GM18907 (cell line): ENCODE results near the gene ADRA2A.

ENCODE experiments used
- ATAC-seq: cut with Tn5 transposase; IDR thresholded peaks from one replicate; pipeline ENCODE4 v1.9.1; 2021; ENCODE audit warnings: mild to moderate bottlenecking, moderate library complexity; ENCODE audit not compliant: unreplicated experiment

The ADRA2A gene

DNA sequence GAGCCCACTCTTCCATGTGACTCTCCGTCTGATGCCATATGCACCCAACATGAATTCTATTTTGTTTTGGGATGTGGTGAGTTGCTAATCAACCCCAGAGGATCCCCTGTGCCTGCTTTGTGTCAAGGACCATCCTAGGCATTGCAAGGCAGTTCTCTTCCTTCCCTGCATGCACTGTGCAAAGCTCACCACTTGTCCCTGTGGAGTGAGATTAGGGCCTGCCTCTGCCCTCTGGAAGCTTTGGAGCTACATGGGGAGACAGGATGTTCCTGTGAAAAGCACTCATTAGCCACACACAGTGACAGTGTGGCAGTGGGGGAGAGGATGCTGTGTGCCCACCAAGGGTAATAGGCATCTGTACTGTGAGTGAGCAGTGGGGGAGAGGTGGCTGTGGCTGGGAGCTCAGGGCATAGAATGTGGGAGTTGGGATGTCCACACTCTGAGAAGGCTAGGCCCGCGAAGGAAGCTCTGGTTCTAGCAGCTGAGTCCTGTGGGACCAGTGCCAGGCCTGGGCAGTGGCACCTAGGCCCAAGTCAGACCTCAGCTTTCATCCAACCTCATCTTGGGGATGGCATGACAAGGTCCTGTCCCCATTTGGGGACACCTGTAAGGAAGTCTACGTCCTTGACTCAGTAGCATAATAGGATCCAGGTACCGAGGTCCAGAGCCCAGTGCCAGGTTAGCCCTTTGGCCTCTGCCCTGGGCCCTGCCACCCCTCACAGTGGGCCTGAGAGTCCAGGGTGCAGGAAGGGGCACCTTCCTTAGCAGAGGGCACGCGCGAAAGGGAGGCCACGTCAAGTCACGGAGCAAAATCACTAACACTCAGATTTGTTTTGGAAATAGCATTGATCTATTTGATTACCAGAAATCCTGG, 6.6 kb downstream of the ADRA2A start:
- ATAC-seq: no peak

DNA sequence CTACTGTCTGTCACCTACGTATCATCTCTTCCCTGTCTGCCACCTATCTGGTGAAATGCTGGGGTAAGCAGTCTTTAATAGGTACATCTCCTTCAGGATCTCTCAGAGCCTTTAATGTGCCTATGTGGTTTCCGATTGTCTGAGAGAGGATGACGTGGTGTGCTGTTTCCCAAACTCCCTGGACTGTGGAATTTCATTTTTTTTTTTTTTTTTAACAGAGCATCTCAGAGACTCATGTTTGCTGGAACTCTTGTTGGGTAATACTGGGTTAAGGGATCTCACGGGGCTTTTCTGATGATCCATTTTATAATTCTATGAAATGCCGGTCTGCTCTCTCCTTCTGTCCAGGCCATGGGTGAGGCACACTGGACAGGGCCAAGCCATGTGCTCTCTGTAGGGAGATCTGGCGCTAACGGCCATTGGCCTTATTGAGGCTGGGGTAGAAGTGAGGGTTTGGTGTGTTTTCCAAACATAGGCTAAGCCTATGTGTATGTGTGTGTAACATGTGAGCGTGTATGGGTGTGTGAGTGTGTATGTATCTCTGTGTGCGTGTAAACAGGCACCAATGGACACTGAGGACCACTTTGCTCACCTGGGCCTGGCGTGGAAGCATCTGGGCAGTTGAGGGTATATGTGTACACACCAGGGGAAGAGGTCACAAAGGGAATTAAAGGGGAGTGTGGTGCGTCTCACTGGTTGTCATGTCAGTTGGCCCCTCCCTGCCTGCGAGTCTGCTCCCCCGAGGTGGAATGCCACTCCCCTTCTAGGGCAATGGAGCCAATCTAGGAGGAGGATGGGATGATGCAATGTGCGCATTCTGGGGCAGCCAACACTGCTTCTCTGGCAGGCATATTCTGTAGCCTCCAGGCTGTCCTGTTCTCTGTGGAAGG, 7.8 kb downstream of the ADRA2A start:
- ATAC-seq: no peak

DNA sequence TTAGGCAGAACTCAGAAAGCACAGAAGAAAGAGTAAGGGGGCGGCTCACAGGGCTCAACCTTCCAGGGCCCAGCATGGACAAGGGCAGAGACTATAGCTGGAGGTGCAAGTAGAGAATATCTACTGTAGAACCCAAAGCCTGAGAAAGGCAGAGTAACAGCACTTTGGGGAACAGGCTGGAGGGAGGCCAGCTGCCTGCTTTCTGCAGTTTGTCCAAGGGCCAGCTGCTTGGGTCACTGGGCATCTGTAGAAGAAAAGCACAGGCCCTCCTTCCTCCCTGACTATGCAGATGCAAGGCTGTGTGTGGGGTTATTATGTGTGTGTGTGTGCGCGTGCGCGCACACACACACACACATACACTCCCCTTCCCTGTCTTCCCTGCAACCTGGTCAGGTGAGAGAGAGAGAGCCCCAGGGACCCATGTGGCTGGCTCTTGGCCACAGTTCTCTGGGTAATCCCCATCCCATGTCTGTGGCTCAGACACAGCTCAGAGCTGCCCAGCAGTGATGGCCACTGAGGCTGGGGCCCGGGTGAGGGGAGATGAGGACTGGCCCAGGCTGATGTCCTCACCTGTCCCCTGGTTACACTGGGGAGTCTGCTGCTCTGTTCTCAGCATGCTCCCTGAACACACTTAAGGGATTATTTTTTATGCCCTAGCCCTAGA, 9.0 kb downstream of the ADRA2A start:
- ATAC-seq: no peak

DNA sequence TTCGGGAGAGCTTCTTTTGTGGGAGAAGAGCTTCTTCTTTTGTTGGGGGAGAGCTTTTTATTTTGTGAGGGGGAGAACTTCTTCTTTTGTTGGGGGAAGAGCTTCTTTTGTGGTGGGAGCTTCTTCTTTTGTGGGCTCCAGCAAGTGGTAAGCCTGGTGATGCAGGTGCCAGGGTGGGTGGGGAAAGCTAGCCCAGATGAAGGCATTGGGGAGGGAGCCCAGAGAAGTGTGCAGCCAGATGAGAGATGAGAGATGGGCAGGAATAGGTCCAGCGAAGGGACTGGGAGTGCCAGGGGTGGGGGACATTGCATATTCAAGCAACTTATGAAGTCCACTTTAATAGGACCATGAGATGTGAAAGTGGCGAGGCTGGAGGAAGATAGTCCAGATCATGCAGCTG, 9.7 kb downstream of the ADRA2A start:
- no peak for ATAC-seq

DNA sequence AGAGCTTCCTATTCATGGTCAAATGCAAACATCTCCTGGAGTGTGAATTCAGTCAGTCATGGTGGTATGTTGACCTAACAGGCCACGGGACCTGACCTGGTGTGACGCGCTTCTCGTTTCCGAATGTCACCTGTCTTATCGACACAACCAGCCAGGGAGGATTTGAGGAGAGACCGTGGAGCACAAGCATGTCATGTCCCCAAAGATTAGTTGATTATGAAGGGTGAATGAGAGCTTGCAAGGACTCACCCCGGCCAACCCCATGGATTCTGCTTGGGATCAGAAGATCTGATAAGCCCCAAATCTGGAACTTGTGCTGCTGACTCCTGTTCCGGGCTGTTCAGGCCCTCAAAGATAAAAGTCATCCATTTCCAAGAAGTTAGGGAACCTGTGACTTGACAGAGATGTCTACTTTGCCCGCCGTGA, 10.5 kb downstream of the ADRA2A start:
- no peak for ATAC-seq

DNA sequence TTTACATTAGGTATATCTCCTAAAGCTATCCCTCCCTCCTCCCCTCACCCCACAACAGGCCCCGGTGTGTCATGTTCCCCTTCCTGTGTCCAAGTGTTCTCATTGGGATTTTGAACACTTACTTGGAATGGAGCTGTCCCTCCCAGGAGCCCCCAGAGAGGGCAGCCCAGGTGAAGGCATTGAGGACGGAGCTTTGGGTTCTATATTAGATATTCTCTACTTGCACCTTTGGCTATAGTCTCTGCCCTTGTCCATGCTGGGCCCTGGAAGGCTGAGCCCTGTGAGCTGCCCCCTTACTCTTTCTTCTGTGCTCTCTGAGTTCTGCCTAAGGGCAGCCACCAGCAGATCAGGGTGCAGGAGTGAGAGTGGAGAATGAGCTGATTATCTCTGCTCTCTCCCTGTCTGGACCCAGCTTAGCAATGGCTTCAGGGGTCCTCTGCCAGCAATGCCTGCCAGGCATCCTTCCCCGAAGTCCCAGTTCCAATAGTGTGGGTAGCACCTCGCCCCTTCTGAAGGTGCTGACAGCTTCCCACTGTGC, 11.2 kb downstream of the ADRA2A start:
- no peak for ATAC-seq

DNA sequence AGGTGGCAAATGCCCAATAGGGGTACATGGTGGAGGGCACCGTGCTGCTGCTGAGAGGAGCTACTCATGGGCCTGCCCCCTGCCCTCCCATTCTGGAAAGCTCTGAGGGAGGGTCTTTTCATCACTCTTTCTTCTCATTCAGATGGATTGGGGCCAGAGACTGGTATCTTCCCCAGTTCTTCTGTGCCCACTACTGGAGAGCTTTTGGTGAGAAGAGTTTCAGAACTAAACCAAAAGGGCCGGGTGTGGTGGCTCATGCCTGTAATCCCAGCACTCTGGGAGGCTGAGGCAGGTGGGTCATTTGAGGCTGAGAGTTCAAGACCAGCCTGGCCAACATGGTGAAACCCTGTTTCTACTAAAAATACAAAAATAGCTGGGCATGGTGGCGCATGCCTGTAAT, 12.5 kb downstream of the ADRA2A start:
- ATAC-seq: no peak

DNA sequence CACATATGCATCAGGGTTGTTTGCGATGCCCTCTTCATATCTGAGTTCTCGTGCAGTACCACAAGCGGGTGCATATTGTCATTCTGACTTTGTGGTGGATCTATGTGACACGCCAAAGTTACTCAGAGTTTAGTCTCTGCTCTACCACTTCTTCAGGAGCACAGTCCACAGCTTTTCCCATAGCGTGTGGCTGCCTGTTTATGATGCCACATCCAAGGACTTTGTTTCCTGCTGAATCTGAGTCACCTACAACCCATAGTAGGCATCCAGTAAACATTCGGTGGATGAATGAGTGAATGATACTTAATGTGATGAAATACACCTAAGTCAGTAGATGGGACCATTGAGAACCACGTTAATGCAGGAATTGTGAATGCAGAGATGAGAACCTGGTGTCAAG, 15.0 kb downstream of the ADRA2A start:
- ATAC-seq: no peak

DNA sequence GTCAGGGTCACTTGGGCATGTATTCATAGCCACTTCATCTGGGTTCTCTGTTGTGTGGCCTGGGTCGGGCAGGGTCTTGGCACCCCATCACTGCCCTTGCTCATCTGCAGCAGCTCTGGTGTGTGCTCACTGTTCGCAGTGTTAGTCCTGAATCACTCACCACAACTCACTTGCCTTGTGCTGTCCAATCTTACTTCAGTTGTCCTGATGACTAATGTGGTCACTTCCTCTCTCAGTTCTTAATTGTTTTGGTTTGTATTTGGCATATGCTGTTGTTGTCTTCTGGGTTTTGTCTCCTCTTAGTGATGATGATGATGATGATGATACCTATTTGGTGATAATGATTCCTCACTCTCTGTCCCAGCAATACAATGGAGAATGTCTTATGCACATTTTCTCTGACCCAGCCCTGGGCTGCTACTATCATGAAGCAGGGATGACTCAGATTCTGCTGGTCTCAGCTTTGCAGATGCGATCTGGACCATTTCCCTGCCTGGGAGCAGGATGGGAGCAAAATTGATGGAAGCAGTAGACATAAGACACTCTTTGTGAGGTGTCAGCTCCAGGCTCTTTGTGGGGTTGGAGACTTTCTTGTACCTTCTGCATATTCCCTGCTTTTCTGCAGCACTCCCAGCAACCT, 17.0 kb downstream of the ADRA2A start:
- ATAC-seq: no peak

DNA sequence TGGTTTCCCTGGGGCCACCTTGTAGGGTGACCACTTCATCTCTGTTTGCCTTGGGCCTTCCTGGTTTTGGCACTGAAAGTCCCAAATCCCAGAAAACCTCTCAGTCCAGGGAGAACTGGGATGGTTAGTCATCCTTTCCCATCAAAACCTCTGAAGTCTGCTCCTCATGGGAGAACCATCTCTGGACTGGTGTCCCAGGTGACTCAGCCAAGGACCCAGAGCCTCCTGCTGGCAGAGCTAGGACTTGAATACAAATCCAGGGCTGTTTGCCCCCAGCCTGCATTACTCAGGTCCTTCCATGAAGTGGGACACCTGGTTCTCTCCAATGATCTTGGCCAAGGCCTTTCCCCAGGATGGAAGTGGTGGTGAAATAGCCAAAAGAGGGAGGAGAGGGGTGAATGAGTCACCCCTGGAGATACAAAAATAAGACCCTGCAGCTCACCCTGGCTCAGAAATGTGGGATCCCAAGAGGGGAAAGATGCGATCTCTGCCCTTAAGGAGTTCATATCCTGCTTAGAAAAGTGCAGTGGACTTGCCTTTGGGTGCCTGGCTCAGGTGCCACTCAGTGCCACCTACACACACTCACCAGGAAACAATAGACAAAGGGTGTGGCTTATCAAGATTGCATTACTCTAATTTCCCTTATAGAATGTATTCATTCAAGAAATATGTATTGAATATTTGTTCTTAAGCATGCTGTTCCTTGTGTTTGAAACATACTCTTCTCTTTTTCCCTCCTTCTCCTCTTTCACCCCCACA, 22.0 kb downstream of the ADRA2A start:
- ATAC-seq: no peak

DNA sequence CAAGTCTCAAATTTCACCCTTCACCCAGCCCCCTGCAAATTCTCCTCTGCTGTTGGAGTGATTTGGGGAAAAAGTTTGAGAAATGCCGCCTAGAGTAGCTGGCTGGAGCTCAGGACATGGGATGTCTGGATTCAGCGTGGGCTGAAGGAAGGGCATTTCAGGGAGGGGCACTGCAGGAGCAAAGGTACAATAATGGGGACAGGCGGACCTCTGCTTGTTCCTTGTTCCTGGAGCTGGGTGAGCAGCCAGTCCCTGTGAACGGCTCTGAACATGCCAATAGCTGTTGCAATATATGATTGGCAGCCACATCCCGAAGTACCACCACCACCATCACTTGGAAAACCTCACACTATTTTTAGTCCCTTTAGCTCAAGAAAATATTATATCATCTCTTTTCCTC, 23.4 kb downstream of the ADRA2A start:
- ATAC-seq: no peak

DNA sequence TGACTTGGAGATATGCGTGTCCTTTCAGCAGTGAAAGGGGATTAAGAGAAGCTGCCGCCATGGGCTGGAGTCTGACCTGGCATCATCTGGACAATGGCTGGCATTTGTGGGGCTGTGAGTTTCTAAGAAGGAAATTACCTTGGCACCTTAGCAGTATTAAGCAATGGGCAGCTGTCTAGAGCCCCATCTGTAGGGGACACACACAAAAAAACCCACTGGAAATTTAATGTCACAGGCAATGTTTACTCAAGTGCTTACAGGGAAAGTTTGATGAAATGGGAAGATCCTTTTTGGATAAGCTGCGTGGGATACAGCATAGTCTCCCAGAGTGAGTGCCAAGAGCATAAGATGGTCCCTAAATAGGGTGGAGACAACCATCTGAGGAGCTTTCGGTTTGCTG, 25.0 kb downstream of the ADRA2A start:
- ATAC-seq: no peak

DNA sequence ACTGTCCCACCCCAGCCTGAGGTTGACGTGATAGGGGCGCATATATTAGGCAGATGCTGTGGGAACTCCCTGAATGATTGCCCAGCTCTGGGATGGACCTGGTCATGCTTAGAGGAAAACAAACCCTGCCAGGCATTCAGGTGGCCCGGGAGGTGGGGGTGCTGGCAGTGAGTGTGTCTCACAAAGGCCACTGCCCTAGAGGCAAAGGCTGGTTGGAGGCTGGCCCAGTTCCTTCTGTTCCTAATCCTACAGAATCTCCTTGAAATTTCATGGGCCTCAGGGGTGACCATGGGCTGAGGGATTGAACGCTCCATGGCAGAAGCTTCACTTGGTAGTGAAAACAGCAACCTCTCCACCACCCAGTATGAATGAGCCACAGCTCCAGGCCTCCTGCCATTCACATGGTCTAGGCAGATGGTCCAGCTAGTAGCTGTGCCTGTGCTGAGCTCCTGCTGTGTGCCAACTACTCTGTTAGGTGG, 25.6 kb downstream of the ADRA2A start:
- no peak for ATAC-seq

DNA sequence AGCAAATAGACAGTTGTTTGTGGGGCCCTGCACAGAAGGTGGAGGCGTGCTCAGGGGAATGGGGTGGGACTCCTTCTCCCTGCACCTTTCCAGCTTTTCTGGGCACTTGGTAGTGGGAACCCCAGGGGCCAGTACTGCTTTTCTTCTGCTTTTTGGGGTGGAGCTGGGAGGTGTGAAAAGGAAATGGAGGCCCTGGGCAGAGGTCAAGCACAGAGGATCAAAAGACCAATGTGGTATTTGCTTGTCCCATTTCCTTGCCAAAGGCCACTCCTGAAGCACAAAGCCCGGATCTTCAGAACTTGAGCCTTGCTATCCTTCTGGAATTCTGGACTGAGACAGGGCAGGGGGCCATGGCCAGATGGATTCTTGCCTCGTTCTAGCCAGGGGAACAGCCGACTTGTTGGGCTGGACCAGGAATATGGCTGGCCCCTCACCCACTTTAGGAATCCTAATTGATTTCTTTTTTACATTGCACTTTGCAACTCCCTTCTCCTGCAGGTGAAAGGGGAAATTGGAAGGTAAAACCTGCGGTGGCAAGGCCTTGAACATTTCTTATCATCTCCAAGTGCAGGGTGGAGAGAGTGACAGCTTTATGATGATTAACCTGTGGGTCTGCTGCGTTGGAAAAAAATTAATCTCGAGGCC, 26.5 kb downstream of the ADRA2A start:
- ATAC-seq: no peak

DNA sequence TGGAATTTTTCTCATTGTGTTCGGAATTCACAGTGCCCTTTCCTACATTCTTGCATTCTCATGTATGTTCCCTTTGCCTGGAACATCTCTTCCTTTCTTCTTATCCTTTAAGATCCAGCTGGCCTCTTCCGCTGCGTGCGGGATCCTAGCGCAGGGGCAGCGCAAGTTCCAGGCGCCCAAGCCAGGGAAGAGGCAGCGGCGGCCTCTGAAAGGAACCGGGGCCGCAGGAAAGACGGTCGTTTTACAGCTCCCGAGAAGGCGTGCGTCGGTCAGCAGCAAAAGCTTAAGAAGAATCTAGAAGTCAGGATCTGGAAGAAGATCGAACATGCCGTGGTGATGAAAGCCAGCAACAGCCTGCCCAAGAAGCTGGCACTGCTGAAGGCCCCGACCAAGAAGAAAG, 28.0 kb downstream of the ADRA2A start:
- ATAC-seq: no peak

DNA sequence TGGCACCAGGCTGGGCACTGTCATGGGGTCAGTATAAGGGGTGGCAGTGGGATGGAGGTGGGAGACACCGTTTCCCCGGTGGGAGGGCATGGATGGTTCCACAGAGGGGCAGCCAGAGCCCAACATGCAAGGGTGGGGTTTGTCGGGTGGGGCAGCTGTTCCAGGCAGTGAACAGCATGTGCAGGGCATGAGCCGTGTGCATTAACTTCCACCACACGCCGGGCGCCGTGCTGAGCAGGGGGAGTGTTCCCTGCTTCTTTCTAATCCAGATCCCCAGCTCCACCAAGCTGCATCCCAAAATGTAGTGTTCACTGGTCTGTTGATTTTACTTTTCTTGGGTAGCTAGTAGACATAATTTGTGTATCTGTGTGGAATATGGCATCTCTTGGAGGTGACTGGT, 29.3 kb downstream of the ADRA2A start:
- ATAC-seq: no peak

DNA sequence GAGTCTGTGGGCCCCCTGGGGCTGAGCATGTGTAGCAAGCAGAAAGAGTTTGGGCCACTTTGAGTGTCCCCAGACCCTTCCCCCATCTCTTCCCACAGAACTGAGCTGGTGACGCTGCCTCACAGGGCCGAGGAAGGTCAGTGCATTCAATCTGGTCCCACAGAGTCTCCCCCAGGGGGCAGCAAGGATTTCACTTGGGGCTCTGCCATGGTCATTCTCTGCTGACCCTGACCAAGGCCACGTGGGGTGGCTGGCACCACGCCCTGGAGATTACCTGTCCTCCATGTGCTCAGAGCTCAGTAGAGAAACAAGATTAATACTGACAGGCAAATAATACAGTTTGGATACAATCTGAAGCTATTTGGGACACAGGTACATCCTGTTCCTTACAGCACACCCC, 30.2 kb downstream of the ADRA2A start:
- no peak for ATAC-seq

DNA sequence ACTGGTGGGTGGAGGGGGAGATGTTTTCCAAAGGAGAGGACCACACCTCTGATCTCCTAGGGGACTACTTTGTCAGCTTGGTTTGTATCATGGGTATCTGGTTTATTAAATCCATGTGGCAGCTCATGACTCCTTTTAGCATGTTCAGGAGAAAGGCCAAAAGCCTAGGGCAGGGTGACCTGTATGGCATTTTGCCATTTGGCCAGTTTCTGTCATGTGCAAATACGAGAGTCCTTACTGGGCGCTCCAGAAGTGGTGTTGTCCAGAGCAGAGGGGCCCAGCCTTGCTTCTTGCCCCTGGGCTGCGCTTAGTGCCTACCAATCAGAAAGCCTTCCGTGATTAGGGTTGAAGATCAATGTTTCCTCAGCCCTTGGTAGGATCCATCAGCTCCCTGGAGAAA, 31.0 kb downstream of the ADRA2A start:
- no peak for ATAC-seq

DNA sequence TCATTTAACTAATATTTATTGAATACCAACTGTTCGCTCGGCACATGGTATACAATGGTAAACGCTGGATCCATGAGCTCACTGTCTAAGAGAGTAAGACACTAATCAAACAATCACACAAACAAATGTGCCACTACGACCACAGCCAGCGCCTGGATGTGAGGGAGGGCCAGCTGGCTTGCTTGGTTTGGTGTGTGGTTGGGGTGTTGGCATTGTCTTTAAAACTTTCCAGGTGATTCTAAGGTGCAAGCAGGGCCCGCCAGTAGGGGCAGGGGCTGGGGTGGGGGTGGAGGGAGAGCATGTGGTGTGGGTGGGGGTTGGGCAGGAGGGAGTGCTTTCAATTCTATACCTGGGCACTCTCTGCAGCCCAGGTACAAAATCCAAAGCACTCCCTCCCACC, 31.6 kb downstream of the ADRA2A start:
- no peak for ATAC-seq
